Measurements from ENCODE around the gene IRF9. TPM values are rescaled to one million over a fixed set of nuclear protein-coding genes. Genes with fewer than 3 reads are reported as not detected.
"Not testable (repeated sequence)": the region's sequence is repeated elsewhere in the genome, so short reads cannot be mapped to it uniquely, and the experiment has no call there.

The IRF9 gene
- polyA plus RNA-seq, 1 donor from 2014 or later: 136 TPM

DNA sequence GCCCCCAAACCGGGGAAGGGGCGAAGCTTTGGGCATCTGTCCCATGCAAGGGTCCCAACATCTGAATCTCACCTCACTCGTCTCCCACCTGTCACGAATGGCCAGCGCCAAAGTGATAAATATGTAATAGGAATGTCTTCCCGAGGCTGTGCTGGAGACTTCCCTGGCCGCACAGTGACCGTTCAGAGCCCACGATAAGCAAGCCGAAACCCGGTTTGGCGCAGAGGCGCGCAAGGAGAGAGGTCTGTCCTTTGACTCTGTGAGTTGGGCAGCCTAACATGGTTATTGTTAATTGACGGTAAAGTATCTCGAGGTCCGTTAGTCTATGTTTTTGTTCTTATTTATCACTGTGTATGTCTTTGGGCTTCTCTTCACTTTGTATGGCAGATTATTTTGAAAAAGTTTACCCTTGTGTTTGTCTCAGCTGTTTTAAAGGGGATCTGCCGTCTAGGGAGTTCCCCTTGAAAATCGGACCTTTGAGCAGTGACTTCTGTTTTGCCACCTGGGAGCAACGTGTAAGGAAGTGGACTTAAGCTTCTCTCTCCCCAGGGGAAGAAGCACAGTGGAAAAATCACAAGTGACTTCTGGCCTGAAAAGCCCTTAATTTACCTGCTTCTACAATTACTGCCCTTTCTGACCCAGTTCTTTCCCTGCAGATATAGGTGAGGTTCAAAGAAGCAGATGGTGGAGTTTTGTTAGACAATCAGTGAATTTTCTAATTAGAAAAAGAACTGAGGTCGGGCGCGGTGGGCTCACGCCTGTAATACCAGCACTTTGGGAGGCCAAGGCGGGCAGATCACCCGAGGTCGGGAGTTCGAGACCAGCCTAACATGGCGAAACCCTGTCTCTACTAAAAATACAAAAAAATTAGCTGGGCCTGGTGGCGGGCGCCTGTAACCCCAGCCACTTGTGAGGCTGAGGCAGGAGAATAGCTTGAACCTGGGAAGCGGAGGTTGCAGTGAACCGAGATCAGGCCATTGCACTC lies 35.3 kb downstream of the IRF9 start:
- Mint-ChIP-seq H3K9me3 (no peaks in the 10 kb centered on the region), H3K36me3 (no peaks in the 10 kb centered on the region), H3K27ac (peak overlapping the region; percentile 99), H3K4me3 (peak overlapping the region; percentile 93 to 97 (median 96)), H3K4me1 (peaks cover 30 to 31% (median 31%) of the 10 kb centered on the region in 3 donors), H3K27me3 (no peaks in the 10 kb centered on the region)

DNA sequence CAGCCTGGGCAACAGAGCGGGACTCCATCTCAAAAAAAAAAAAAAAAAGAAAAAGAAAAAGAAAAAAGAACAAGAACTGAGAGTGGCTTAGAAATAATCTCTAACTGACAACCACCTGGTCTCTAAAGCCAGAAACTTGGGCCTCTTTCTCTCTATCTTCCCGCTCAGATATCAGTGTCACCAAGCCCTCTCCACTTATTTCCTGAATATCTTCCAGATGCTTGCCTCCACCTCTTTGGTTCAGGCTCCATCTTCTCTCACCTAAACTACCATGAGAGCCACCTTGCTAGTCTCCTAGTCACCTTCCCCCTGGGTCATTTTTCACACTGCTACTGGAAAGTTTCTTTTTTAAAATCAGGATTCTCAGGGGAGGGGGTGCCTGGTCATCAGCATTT lies 36.0 kb downstream of the IRF9 start:
- H3K4me1 Mint-ChIP-seq: peaks cover 30 to 31% (median 31%) of the 10 kb centered on the region in 3 donors

DNA sequence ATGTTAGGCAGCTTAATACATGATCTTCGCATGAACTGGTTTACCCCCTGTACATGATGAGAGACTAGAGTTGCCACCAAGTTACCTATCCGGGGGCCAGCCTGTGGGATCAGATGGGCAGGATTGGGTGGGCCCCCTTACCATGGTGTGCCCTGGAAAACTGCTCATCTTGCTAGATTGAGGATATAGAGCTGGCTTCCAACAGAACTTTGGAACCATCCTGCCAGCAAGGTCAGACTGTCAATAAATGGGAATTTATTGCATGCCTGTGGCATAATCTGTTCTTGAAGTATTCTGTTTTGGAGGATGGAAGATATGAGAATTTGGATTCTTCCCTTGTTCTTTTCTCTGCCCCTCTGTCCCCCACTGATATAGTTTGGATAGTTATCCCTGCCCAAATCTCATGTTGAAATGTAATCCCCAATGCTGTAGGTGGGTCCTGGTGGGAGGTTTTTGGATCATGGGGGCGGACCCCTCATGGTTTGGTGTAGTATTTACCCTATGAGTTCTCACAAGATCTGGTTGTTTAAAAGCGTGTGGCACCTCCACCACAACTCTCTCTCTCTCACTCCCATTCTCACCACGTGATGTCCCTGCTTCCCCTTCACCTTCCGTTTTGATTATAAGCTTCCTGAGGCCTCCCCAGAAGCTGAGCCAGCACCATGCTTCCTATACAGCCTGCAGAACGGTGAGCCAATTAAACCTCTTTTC lies 37.9 kb downstream of the IRF9 start:
- Mint-ChIP-seq H3K36me3 (peaks cover 2% of the 10 kb centered on the region), H3K4me1 (peaks cover 27 to 30% (median 28%) of the 10 kb centered on the region in 3 donors), H3K27me3 (no peaks in the 10 kb centered on the region), H3K27ac (peak overlapping the region; percentile 63 to 84 (median 63)), H3K9me3 (peaks cover 0 to 5% (median 2%) of the 10 kb centered on the region in 3 donors), H3K4me3 (peak overlapping the region in 2 of 4 donors; percentile 20 to 97)

More for the DNA sequence above, 36.0 kb downstream of the IRF9 start:
- Mint-ChIP-seq H3K36me3 (peaks cover under 1% of the 10 kb centered on the region), H3K27ac (peak overlapping the region; percentile 94 to 99 (median 99)), H3K27me3 (no peaks in the 10 kb centered on the region), H3K4me3 (peak overlapping the region in 3 of 4 donors; percentile 93 to 97 (median 97)), H3K9me3 (peaks cover 0 to 1% (median 0%) of the 10 kb centered on the region in 3 donors)

DNA sequence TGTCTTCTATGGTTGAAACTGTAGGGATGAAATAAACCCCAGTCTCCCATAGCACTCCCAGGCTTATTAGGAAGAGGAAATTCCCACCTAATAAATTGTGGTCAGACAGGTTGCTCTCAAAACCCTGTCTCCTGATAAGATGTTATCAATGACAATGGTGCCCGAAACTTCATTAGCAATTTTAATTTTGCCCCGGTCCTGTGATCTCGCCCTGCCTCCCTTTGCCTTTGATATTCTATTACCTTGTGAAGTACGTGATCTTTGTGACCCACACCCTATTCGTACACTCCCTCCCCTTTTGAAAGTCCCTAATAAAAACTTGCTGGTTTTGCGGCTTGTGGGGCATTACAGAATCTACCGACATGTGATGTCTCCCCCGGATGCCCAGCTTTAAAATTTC lies 41.5 kb downstream of the IRF9 start:
- Mint-ChIP-seq H3K4me1 (peaks cover 14 to 34% (median 26%) of the 10 kb centered on the region in 3 donors), H3K4me3 (peak overlapping the region in 1 of 4 donors; percentile 49)
- H3K36me3 Mint-ChIP-seq, H3K27me3 Mint-ChIP-seq, H3K27ac Mint-ChIP-seq, H3K9me3 Mint-ChIP-seq: not testable (repeated sequence)

DNA sequence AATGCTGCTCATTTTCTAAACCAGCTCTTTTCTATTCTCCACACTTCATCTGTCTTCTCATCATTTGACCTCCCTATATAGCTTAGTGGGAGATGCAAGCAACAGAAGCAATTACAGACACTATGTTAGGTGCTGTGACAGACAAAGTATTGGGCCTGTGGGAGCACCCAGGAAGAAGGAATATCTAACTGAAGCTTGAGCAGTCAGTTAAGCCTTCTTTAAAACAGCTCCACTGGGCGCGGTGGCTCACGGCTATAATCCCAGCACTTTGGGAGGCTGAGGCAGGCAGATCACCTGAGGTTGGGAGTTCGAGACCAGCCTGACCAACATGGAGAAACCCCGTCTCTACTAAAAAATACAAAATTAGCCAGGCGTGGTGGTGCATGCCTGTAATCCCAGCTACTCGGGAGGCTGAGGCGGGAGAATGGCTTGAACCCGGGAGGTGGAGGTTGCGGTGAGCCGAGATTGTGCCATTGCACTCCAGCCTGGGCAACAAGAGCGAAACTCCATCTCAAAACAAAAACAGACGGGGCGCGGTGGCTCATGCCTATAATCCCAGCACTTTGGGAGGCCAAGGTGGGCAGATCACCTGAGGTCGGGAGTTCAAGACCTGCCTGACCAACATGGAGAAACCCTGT lies 42.3 kb downstream of the IRF9 start:
- H3K9me3 Mint-ChIP-seq, H3K36me3 Mint-ChIP-seq, H3K27me3 Mint-ChIP-seq, H3K27ac Mint-ChIP-seq: not testable (repeated sequence)
- peak overlapping the region in 1 of 4 donors; percentile 49 for H3K4me3 Mint-ChIP-seq
- peaks cover 13 to 34% (median 26%) of the 10 kb centered on the region in 3 donors for H3K4me1 Mint-ChIP-seq

DNA sequence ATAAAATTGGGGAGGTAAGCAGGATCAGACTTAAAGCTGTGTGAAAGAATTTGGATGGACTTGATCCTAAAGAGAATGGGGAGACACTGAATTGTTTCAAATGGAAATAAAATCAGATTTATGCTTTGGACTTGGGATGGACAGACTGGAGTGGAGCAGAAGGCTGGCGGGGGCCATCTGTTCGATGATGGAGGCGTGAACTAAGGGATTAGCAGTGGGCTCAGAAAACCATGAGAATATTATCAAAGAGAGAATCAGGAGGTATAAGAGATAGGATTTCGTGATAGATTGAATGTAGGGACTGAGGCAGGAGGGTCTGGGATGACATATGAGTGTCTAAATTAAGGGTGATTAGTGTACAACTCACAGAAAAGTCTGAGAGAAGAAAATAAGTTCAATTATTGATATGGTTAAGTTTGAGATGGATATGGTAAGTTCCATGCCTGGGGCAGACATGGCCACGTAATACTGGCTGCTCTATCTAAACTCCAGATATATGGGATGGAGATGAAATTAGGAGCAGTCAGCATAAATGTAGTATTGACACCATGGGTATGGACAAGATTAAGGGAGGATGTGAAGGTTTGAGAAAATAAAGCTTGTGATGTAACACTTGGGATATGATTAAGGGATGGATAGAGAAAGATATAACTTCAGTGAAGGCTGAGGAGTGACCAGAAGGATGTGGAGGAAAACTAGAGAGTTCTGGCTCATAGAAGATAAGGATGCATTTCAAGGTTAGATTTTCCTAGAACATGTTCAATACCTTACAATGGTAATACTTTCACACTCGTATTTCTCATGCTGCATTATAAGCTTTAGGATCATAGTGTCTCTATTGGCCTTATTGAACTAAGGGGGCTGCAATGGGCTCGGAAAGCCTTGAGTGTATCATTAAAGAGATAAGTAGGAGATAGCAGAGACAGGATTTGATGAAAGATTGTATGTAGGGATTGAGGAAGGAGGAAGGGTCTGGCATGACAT lies 43.4 kb downstream of the IRF9 start:
- Mint-ChIP-seq H3K9me3 (peaks cover 0 to 5% (median 2%) of the 10 kb centered on the region in 3 donors), H3K4me3 (peak overlapping the region in 1 of 4 donors; percentile 69), H3K27me3 (no peaks in the 10 kb centered on the region), H3K4me1 (peaks cover 6 to 25% (median 16%) of the 10 kb centered on the region in 3 donors), H3K27ac (peak overlapping the region in 1 of 3 donors; percentile 11), H3K36me3 (peaks cover 8% of the 10 kb centered on the region)

DNA sequence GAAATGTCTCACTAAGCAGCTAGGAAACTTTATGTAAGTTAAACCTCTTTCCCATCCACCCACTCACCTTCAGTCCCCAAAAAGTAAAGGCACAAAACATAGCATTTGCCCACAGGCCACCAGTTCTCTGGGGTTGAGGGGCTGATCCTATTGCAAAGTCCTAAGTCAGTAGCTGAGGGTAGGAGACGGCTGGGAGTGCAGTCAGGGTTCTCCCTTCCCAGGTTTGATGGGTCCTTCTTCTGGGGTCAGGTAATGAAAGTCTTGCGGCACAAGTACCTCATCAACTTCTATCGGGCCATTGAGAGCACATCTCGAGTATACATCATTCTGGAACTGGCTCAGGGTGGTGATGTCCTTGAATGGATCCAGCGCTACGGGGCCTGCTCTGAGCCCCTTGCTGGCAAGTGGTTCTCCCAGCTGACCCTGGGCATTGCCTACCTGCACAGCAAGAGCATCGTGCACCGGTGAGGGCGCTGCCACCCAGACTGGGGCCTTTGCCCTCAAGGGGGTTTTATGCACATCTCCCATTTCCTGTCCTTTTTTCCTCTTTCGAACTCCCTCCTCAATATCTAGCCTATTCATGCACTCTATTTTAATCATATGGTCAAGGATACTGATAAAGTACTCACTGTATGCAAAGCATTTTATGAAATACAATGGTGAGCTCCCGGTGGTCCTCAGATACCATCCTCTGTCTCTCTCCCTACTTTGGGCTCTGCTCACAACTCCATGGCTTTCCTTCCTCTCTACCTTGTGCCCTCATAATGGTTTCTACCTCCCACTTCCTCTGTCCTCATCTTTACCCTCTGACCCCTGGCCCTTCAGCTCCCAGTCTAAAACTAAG lies 45.4 kb downstream of the IRF9 start:
- Mint-ChIP-seq H3K4me1 (peaks cover 8 to 26% (median 24%) of the 10 kb centered on the region in 3 donors), H3K27me3 (no peaks in the 10 kb centered on the region), H3K36me3 (peaks cover 8% of the 10 kb centered on the region), H3K9me3 (peaks cover 0 to 5% (median 2%) of the 10 kb centered on the region in 3 donors), H3K4me3 (peak overlapping the region in 1 of 4 donors; percentile 35), H3K27ac (peak overlapping the region in 2 of 3 donors; percentile 42 to 60)

DNA sequence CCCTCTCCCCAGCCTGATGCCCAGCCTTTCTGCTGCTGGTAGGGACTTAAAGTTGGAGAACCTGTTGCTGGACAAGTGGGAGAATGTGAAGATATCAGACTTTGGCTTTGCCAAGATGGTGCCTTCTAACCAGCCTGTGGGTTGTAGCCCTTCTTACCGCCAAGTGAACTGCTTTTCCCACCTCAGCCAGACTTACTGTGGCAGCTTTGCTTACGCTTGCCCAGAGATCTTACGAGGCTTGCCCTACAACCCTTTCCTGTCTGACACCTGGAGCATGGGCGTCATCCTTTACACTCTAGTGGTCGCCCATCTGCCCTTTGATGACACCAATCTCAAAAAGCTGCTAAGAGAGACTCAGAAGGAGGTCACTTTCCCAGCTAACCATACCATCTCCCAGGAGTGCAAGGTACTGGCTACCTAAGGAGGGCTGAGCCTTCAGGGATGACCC lies 46.1 kb downstream of the IRF9 start:
- Mint-ChIP-seq H3K9me3 (peaks cover 0 to 5% (median 0%) of the 10 kb centered on the region in 3 donors), H3K4me3 (no peak overlapping the region), H3K27ac (peak overlapping the region; percentile 42 to 86 (median 60)), H3K36me3 (peaks cover 7% of the 10 kb centered on the region), H3K4me1 (peaks cover 13 to 30% (median 27%) of the 10 kb centered on the region in 3 donors), H3K27me3 (no peaks in the 10 kb centered on the region)

DNA sequence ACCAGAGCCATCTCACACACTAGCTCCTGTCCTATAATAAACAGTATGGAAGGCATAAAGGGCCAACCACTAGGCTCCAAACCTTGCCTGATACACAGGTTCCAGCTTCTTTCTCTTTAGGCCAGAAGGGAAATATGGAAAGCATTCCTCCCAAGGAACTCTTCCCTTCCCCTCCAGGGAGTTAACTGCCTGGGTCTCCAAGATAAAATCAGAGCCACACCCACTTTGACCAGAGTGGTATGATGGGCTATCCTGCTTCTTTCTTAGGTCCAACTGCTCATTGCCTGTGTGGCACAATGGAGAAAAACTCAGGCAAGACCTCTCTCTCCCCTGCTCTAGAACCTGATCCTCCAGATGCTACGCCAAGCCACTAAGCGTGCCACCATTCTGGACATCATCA lies 46.6 kb downstream of the IRF9 start:
- Mint-ChIP-seq H3K9me3 (peaks cover 0 to 5% (median 0%) of the 10 kb centered on the region in 3 donors), H3K4me1 (peaks cover 17 to 30% (median 27%) of the 10 kb centered on the region in 3 donors), H3K36me3 (peaks cover 5% of the 10 kb centered on the region)

DNA sequence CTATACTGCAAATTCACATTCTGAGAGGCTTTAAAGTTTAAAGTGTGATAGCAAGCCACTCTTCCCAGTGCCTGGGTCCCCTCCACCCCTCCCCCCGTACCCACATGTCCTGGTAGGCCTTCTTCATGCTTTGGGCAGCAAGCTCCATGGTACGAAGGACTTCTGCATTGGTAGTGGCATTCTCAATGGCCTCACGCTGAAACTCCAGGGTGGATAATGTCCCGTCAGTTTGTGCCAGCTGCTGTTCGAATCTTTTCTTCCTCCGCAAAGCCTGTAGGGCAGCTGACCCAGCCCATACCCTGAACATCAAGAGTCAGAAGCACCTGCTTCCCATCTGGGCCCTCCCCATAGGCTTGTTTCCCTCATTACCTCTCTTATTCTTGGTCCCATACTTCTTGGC lies 50.2 kb downstream of the IRF9 start:
- H3K9me3 Mint-ChIP-seq: no peaks in the 10 kb centered on the region
- no peaks in the 10 kb centered on the region for H3K27me3 Mint-ChIP-seq
- H3K4me3 Mint-ChIP-seq: peak overlapping the region in 2 of 4 donors; percentile 88 to 99
- peak overlapping the region in 1 of 3 donors; percentile 89 for H3K27ac Mint-ChIP-seq
- peaks cover 28 to 39% (median 39%) of the 10 kb centered on the region in 3 donors for H3K4me1 Mint-ChIP-seq
- peaks cover 2% of the 10 kb centered on the region for H3K36me3 Mint-ChIP-seq

More for the DNA sequence above, 46.6 kb downstream of the IRF9 start:
- no peak overlapping the region for H3K4me3 Mint-ChIP-seq
- peak overlapping the region in 2 of 3 donors; percentile 42 to 86 for H3K27ac Mint-ChIP-seq
- H3K27me3 Mint-ChIP-seq: no peaks in the 10 kb centered on the region

DNA sequence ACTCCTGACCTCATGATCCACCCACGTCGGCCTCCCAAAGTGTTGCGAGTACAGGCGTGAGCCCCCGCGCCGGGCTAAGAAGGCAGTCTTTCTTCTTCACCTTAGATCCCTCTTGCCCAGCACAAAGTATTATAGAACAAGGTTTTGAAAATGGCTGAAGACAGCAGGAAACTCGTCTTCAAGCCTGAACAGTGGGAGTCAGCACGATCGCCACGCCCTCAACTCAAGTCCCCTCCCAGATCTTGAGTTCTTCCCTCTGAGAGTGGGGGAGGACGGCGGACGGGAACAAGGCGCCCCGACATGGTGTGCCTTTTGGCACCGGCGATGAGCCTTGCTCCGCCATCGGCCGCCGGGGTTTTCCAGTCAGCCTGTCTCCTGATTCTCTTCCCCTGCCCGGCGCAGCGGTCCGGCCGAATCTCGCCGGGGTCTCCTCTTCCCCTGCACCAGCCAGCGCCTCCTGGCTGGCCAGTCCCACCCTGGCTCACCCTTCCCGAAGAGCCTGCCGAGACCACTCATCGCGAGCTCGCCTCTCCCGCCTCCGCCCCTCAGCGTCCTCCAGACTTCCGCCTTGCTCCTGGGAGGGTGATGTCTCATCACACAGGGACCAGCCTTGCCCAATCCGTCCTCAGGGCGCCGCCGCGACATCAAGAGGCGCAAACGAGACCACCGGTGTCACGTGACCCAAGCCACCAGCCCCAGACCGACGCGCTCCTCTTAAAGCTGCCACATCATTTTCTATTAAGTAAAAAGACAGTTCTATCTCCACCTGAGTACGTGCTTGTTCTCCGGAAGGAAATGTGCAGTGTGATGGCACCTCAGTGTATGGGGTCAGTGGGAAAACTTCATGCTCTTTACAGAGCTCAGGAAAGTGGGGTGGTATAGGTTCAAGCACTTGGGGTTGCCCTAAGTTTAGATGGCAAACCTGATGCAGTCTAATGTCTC lies 52.1 kb downstream of the IRF9 start, which contains the start of gene CHMP4A:
TSS of gene CHMP4A (minus strand) at position 565 of the 942 bp plus-strand sequence. CDS start at position 516, 49 bp downstream.
- Mint-ChIP-seq H3K36me3 (no peaks in the 10 kb centered on the region), H3K9me3 (no peaks in the 10 kb centered on the region), H3K27ac (peak within 1 kb of the TSS; percentile 89 to 100 (median 99)), H3K4me1 (peaks cover 20 to 35% (median 34%) of the 10 kb centered on the region in 3 donors), H3K4me3 (peak within 1 kb of the TSS; percentile 88 to 99 (median 98)), H3K27me3 (no peaks in the 10 kb centered on the region)

Data from IgD-negative memory B cell (primary cell).